Erythroblast (primary cell): ENCODE results near the gene RSAD1.

Source experiments
- GATA1 ChIP-seq: IDR thresholded peaks from 2 replicates; pipeline ENCODE4 v1.6.1; 2011; ENCODE audit warnings: low read depth, mild to moderate bottlenecking, control low read depth, low read length, moderate library complexity
- POLR2A ChIP-seq: IDR thresholded peaks from 2 replicates; pipeline ENCODE4 v1.6.1; 2011; ENCODE audit warnings: mild to moderate bottlenecking, low read length

GRCh38 chr17:50501054-50501453 lies 22.4 kb downstream of the RSAD1 start:
- TF ChIP-seq POLR2A, result no peak
- TF ChIP-seq GATA1, result no peak
